ENCODE data around the gene FAM83C. TPM values are rescaled to one million over a fixed set of nuclear protein-coding genes. Genes with fewer than 3 reads are reported as not detected.

The FAM83C gene
- total and polyA plus RNA-seq, 9 of the 15 experiments (the other 6 are each of a cell fraction or from before 2014, with no cell fraction given) = not detected

GRCh38 chr20:35305682-35306556 lies 13.7 kb upstream of the FAM83C start (continued):
- TF ChIP-seq ATF3 (IDR thresholded peaks at IDR 0.05) (peak; percentile 89), ATF3 (CRISPR knock-in tag; conservative IDR thresholded peaks at IDR 0.05) (peak; percentile 81; the same call in 1 of the 2 replicates), PRMT5 (CRISPR knock-in tag; IDR thresholded peaks at IDR 0.05) (no peak), SREBF1 (IDR thresholded peaks at IDR 0.05; ENCODE audit: borderline replicate concordance, low read depth, low read length) (no peak), MEIS2 (IDR thresholded peaks at IDR 0.05; ENCODE audit: partially characterized antibody) (peak; percentile 60), ETV1 (tag; conservative IDR thresholded peaks at IDR 0.05; ENCODE audit: low read depth) (no peak), TARDBP (IDR thresholded peaks at IDR 0.05) (no peak), ARID4B (CRISPR knock-in tag; IDR thresholded peaks at IDR 0.05) (no peak), TCF3 (CRISPR knock-in tag; IDR thresholded peaks at IDR 0.05) (peak; percentile 8; the same call in 1 of the 2 replicates), DPF2 (IDR thresholded peaks at IDR 0.05) (peak; percentile 69), ETS1 (conservative IDR thresholded peaks at IDR 0.05; ENCODE audit: control insufficient read depth, low read depth, low read length) (no peak), FOXA1 (IDR thresholded peaks at IDR 0.05; ENCODE audit: borderline replicate concordance) (no peak), ZBED1 (IDR thresholded peaks at IDR 0.05) (no peak), ZNF444 (CRISPR knock-in tag; IDR thresholded peaks at IDR 0.05) (no peak), FOXA3 (CRISPR knock-in tag; conservative IDR thresholded peaks at IDR 0.05 in 1 of 2, IDR thresholded peaks at IDR 0.05 in 1 of 2) (no peak), ATF1 (CRISPR knock-in tag; IDR thresholded peaks at IDR 0.05) (no peak), ATF1 (tag; IDR thresholded peaks at IDR 0.05) (no peak)
- TF ChIP-seq, protein P1, sequence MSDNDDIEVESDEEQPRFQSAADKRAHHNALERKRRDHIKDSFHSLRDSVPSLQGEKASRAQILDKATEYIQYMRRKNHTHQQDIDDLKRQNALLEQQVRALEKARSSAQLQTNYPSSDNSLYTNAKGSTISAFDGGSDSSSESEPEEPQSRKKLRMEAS (CRISPR knock-in tag; IDR thresholded peaks at IDR 0.05) = peak; percentile 81
- TF ChIP-seq, protein P2, sequence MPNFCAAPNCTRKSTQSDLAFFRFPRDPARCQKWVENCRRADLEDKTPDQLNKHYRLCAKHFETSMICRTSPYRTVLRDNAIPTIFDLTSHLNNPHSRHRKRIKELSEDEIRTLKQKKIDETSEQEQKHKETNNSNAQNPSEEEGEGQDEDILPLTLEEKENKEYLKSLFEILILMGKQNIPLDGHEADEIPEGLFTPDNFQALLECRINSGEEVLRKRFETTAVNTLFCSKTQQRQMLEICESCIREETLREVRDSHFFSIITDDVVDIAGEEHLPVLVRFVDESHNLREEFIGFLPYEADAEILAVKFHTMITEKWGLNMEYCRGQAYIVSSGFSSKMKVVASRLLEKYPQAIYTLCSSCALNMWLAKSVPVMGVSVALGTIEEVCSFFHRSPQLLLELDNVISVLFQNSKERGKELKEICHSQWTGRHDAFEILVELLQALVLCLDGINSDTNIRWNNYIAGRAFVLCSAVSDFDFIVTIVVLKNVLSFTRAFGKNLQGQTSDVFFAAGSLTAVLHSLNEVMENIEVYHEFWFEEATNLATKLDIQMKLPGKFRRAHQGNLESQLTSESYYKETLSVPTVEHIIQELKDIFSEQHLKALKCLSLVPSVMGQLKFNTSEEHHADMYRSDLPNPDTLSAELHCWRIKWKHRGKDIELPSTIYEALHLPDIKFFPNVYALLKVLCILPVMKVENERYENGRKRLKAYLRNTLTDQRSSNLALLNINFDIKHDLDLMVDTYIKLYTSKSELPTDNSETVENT (CRISPR knock-in tag; IDR thresholded peaks at IDR 0.05) = no peak
